SK-N-SH treated with all-trans-retinoic acid at 6 μM for 48 hours (cell line): ENCODE results near the gene NBAS.

Source experiments
- ATAC-seq: fragments of 200-7000 bp; cut with Tn5 transposase; 3 replicates; pipeline ENCODE4 v1.9.1; 2020; ENCODE audit warnings: mild to moderate bottlenecking, moderate library complexity
- ARNTL ChIP-seq: fragments of 450-650 bp; formaldehyde crosslinking; IDR thresholded peaks from 2 replicates; pipeline ENCODE4 v1.5.0; 2020; ENCODE audit warnings: low read depth, mild to moderate bottlenecking, moderate library complexity, borderline replicate concordance
- BACH2 ChIP-seq: fragments of 250-450 bp; sonication (Bioruptor Pico); IDR thresholded peaks from 2 replicates; pipeline ENCODE4 v1.9.0; 2021; ENCODE audit warnings: mild to moderate bottlenecking, borderline replicate concordance
- CSDC2 ChIP-seq: fragments of 250-450 bp; sonication (Bioruptor Pico); IDR thresholded peaks from 2 replicates; pipeline ENCODE4 v1.5.0; 2020; ENCODE audit warnings: mild to moderate bottlenecking, moderate library complexity
- ESRRG ChIP-seq: fragments of 250-450 bp; sonication (Bioruptor Pico); IDR thresholded peaks from 2 replicates; pipeline ENCODE4 v1.6.1; 2021; ENCODE audit warnings: mild to moderate bottlenecking
- GLIS3 ChIP-seq: fragments of 250-450 bp; sonication (Bioruptor Pico); IDR thresholded peaks from 2 replicates; pipeline ENCODE4 v1.5.0; 2020; ENCODE audit warnings: mild to moderate bottlenecking, moderate library complexity
- ISL1 ChIP-seq: fragments of 250-450 bp; sonication (Bioruptor Pico); IDR thresholded peaks from 2 replicates; pipeline ENCODE4 v2.1.2; 2022; ENCODE audit warnings: mild to moderate bottlenecking, moderate library complexity
- OSR1 ChIP-seq: fragments of 250-450 bp; sonication (Bioruptor Pico); IDR thresholded peaks from 2 replicates; pipeline ENCODE4 v1.8.0; 2022; ENCODE audit warnings: moderate library complexity, mild to moderate bottlenecking, inconsistent platforms
- PPARA ChIP-seq: fragments of 250-450 bp; sonication (Bioruptor Pico); IDR thresholded peaks from 2 replicates; pipeline ENCODE4 v1.5.0; 2020; ENCODE audit warnings: mild to moderate bottlenecking, borderline replicate concordance
- RARB ChIP-seq: fragments of 250-450 bp; sonication (Bioruptor Pico); IDR thresholded peaks from 2 replicates; pipeline ENCODE4 v1.8.0; 2021; ENCODE audit warnings: mild to moderate bottlenecking, moderate library complexity
- SNAI2 ChIP-seq: fragments of 250-450 bp; sonication (Bioruptor Pico); IDR thresholded peaks from 2 replicates; pipeline ENCODE4 v1.5.0; 2020; ENCODE audit warnings: mild to moderate bottlenecking, moderate library complexity
- TCF4 ChIP-seq: fragments of 250-450 bp; sonication (Bioruptor Pico); IDR thresholded peaks from 2 replicates; pipeline ENCODE4 v1.8.0; 2021; ENCODE audit warnings: mild to moderate bottlenecking, moderate library complexity, borderline replicate concordance
- TOX ChIP-seq: fragments of 250-450 bp; sonication (Bioruptor Pico); IDR thresholded peaks from 2 replicates; pipeline ENCODE4 v1.8.0; 2021; ENCODE audit warnings: mild to moderate bottlenecking, moderate library complexity, borderline replicate concordance
- ZC3H10 ChIP-seq: fragments of 250-450 bp; sonication (Bioruptor Pico); IDR thresholded peaks from 2 replicates; pipeline ENCODE4 v1.5.1; 2021; ENCODE audit warnings: mild to moderate bottlenecking, moderate library complexity
- ZFP3 ChIP-seq: fragments of 250-450 bp; sonication (Bioruptor Pico); IDR thresholded peaks from 2 replicates; pipeline ENCODE4 v1.5.0; 2020; ENCODE audit warnings: mild to moderate bottlenecking, moderate library complexity
- ZFP30 ChIP-seq: fragments of 450-650 bp; formaldehyde crosslinking; IDR thresholded peaks from 2 replicates; pipeline ENCODE4 v1.5.0; 2022; ENCODE audit warnings: mild to moderate bottlenecking, moderate library complexity
- ZNF565 ChIP-seq: fragments of 450-650 bp; formaldehyde crosslinking; conservative IDR thresholded peaks from 2 replicates; pipeline ENCODE4 v1.5.0; 2020; ENCODE audit warnings: low read depth, mild to moderate bottlenecking, moderate library complexity
- ZNF70 ChIP-seq: fragments of 450-650 bp; formaldehyde crosslinking; IDR thresholded peaks from 2 replicates; pipeline ENCODE4 v1.5.0; 2020; ENCODE audit warnings: mild to moderate bottlenecking, moderate library complexity
- ZNF8 ChIP-seq: fragments of 450-650 bp; formaldehyde crosslinking; IDR thresholded peaks from 2 replicates; pipeline ENCODE4 v1.5.0; 2020; ENCODE audit warnings: mild to moderate bottlenecking, moderate library complexity
- TF ChIP-seq, protein P1 (sequence below): fragments of 250-450 bp; sonication (Bioruptor Pico); IDR thresholded peaks from 2 replicates; pipeline ENCODE4 v1.5.0; 2020; ENCODE audit warnings: mild to moderate bottlenecking, moderate library complexity
- TF ChIP-seq, protein P2 (sequence below): fragments of 250-450 bp; sonication (Bioruptor Pico); IDR thresholded peaks from 2 replicates; pipeline ENCODE4 v1.8.0; 2020; ENCODE audit warnings: mild to moderate bottlenecking, moderate library complexity, borderline replicate concordance
- TF ChIP-seq, protein P3 (sequence below): fragments of 250-450 bp; sonication (Bioruptor Pico); IDR thresholded peaks from 2 replicates; pipeline ENCODE4 v1.5.1; 2020; ENCODE audit warnings: low read depth, mild to moderate bottlenecking, moderate library complexity
- TF ChIP-seq, protein P4 (sequence below): fragments of 250-450 bp; sonication (Bioruptor Pico); IDR thresholded peaks from 2 replicates; pipeline ENCODE4 v1.8.0; 2021; ENCODE audit warnings: low read depth, mild to moderate bottlenecking, moderate library complexity, borderline replicate concordance
- TF ChIP-seq, protein P5 (sequence below): fragments of 250-450 bp; sonication (Bioruptor Pico); IDR thresholded peaks from 2 replicates; pipeline ENCODE4 v1.5.1; 2021; ENCODE audit warnings: mild to moderate bottlenecking, moderate library complexity

The NBAS gene

DNA sequence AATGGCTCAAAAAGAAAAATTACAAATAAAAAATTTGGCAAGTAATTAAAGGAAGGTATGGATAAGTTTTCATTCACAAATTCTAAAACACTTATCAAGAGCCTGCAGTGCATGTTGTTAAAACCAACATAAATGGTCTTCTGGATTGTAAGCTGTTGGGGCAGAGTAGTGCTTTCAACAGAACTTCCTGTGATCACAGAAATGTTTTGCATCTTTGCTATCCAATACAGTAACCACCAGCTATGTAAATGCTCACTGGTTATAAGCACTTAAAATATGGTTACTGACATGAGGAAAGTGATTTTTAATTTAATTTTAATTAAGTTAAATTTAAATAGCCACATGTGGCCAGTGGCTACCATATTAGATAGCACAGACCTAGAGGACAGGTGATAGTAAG lies 133.1 kb downstream of the NBAS start:
- TF ChIP-seq BACH2 (CRISPR knock-in tag) (no peak), ARNTL (CRISPR knock-in tag) (no peak), ZC3H10 (CRISPR knock-in tag) (no peak), TCF4 (CRISPR knock-in tag) (no peak), PPARA (CRISPR knock-in tag) (no peak), ZFP3 (CRISPR knock-in tag) (no peak), CSDC2 (CRISPR knock-in tag) (no peak), RARB (CRISPR knock-in tag) (no peak), ZNF8 (CRISPR knock-in tag) (no peak), ISL1 (CRISPR knock-in tag) (no peak), OSR1 (no peak), ZNF565 (CRISPR knock-in tag) (no peak), TOX (CRISPR knock-in tag) (no peak), ZNF70 (CRISPR knock-in tag) (no peak), ZFP30 (CRISPR knock-in tag) (no peak)
- TF ChIP-seq, protein P1, sequence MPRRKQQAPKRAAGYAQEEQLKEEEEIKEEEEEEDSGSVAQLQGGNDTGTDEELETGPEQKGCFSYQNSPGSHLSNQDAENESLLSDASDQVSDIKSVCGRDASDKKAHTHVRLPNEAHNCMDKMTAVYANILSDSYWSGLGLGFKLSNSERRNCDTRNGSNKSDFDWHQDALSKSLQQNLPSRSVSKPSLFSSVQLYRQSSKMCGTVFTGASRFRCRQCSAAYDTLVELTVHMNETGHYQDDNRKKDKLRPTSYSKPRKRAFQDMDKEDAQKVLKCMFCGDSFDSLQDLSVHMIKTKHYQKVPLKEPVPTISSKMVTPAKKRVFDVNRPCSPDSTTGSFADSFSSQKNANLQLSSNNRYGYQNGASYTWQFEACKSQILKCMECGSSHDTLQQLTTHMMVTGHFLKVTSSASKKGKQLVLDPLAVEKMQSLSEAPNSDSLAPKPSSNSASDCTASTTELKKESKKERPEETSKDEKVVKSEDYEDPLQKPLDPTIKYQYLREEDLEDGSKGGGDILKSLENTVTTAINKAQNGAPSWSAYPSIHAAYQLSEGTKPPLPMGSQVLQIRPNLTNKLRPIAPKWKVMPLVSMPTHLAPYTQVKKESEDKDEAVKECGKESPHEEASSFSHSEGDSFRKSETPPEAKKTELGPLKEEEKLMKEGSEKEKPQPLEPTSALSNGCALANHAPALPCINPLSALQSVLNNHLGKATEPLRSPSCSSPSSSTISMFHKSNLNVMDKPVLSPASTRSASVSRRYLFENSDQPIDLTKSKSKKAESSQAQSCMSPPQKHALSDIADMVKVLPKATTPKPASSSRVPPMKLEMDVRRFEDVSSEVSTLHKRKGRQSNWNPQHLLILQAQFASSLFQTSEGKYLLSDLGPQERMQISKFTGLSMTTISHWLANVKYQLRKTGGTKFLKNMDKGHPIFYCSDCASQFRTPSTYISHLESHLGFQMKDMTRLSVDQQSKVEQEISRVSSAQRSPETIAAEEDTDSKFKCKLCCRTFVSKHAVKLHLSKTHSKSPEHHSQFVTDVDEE, result no peak
- TF ChIP-seq, protein P2, sequence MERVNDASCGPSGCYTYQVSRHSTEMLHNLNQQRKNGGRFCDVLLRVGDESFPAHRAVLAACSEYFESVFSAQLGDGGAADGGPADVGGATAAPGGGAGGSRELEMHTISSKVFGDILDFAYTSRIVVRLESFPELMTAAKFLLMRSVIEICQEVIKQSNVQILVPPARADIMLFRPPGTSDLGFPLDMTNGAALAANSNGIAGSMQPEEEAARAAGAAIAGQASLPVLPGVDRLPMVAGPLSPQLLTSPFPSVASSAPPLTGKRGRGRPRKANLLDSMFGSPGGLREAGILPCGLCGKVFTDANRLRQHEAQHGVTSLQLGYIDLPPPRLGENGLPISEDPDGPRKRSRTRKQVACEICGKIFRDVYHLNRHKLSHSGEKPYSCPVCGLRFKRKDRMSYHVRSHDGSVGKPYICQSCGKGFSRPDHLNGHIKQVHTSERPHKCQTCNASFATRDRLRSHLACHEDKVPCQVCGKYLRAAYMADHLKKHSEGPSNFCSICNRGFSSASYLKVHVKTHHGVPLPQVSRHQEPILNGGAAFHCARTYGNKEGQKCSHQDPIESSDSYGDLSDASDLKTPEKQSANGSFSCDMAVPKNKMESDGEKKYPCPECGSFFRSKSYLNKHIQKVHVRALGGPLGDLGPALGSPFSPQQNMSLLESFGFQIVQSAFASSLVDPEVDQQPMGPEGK, result no peak
- TF ChIP-seq, protein P3, sequence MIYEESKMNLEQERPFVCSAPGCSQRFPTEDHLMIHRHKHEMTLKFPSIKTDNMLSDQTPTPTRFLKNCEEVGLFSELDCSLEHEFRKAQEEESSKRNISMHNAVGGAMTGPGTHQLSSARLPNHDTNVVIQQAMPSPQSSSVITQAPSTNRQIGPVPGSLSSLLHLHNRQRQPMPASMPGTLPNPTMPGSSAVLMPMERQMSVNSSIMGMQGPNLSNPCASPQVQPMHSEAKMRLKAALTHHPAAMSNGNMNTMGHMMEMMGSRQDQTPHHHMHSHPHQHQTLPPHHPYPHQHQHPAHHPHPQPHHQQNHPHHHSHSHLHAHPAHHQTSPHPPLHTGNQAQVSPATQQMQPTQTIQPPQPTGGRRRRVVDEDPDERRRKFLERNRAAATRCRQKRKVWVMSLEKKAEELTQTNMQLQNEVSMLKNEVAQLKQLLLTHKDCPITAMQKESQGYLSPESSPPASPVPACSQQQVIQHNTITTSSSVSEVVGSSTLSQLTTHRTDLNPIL (CRISPR knock-in tag), result no peak
- TF ChIP-seq, protein P4, sequence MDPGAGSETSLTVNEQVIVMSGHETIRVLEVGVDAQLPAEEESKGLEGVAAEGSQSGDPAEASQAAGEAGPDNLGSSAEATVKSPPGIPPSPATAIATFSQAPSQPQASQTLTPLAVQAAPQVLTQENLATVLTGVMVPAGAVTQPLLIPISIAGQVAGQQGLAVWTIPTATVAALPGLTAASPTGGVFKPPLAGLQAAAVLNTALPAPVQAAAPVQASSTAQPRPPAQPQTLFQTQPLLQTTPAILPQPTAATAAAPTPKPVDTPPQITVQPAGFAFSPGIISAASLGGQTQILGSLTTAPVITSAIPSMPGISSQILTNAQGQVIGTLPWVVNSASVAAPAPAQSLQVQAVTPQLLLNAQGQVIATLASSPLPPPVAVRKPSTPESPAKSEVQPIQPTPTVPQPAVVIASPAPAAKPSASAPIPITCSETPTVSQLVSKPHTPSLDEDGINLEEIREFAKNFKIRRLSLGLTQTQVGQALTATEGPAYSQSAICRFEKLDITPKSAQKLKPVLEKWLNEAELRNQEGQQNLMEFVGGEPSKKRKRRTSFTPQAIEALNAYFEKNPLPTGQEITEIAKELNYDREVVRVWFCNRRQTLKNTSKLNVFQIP, result no peak
- ATAC-seq, result no peak

DNA sequence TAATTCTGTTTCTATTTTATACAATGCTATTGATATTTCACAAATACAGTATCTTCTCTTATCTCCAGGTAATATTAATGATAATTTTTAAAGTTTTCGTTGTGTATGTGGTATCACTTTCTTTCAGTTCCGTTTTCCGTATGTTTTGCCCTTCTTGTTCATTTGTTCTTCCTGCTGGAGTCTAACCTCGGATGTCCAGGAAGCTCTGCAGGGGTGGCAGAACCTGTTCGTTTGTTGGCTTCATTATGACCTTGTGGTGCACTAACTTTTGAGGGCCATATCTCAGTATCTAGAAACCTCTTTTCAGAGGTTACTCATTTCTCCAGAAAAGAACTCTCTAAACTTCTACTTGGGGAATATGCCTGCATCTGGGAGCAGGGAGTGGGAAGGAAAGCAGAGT lies 134.5 kb downstream of the NBAS start:
- no peak for ATAC-seq
- no peak for TF ChIP-seq ZFP30 (CRISPR knock-in tag)
- no peak for TF ChIP-seq ZFP3 (CRISPR knock-in tag)
- TF ChIP-seq, protein P5, sequence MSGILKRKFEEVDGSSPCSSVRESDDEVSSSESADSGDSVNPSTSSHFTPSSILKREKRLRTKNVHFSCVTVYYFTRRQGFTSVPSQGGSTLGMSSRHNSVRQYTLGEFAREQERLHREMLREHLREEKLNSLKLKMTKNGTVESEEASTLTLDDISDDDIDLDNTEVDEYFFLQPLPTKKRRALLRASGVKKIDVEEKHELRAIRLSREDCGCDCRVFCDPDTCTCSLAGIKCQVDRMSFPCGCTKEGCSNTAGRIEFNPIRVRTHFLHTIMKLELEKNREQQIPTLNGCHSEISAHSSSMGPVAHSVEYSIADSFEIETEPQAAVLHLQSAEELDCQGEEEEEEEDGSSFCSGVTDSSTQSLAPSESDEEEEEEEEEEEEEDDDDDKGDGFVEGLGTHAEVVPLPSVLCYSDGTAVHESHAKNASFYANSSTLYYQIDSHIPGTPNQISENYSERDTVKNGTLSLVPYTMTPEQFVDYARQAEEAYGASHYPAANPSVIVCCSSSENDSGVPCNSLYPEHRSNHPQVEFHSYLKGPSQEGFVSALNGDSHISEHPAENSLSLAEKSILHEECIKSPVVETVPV (CRISPR knock-in tag), result no peak
- TF ChIP-seq, protein P4, result no peak
- no peak for TF ChIP-seq ESRRG (CRISPR knock-in tag)

DNA sequence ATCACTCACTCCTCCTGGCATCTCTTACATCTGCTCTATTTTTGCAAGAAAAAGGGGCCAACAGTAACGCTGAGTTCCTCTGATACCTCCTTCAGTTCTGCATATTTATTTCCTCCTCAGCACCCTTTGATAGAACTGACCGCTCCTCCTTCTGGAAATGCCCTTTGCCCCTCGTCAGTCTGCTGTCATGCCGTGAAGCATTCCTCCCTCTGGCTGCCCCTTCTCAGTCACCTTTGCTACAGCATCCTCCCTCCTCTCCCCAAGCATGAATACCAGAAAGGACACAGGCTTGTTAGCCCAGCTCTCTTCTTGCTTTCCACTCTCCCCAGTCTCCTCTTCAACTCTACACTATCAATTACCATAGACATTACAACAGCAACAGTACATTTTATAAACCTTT lies 135.4 kb downstream of the NBAS start:
- ATAC-seq, result no peak
- TF ChIP-seq TOX (CRISPR knock-in tag) (no peak), ZNF565 (CRISPR knock-in tag) (no peak), ZFP30 (CRISPR knock-in tag) (no peak), BACH2 (CRISPR knock-in tag) (no peak), ZNF8 (CRISPR knock-in tag) (no peak), GLIS3 (CRISPR knock-in tag) (no peak), ZFP3 (CRISPR knock-in tag) (no peak), ZC3H10 (CRISPR knock-in tag) (no peak), ESRRG (CRISPR knock-in tag) (no peak), ZNF70 (CRISPR knock-in tag) (no peak), SNAI2 (CRISPR knock-in tag) (no peak), OSR1 (no peak), PPARA (CRISPR knock-in tag) (no peak), TCF4 (CRISPR knock-in tag) (no peak), ARNTL (CRISPR knock-in tag) (no peak)
- TF ChIP-seq, protein P2, result no peak
- TF ChIP-seq, protein P4, result no peak
